ENCODE data around the gene AGFG1.

- TF ChIP-seq POLR2A (IDR thresholded peaks at IDR 0.05; ENCODE audit: borderline replicate concordance, extremely low read depth, insufficient read depth, insufficient read length) (no peak), EZH2phosphoT487 (IDR thresholded peaks at IDR 0.05; ENCODE audit: borderline replicate concordance) (no peak), SP1 (IDR thresholded peaks at IDR 0.05; ENCODE audit: low read depth) (no peak), SRF (IDR thresholded peaks at IDR 0.05; ENCODE audit: low read depth) (no peak), ZBTB33 (IDR thresholded peaks at IDR 0.05; ENCODE audit: extremely low read depth, insufficient replicate concordance, low read length) (no peak), RAD21 (IDR thresholded peaks at IDR 0.05; ENCODE audit: low read depth) (no peak), SIN3A (IDR thresholded peaks at IDR 0.05; ENCODE audit: low read depth) (no peak), TCF7L2 (IDR thresholded peaks at IDR 0.05; ENCODE audit: borderline replicate concordance, extremely low read depth, insufficient read depth, insufficient read length) (no peak), CBX3 (IDR thresholded peaks at IDR 0.05; ENCODE audit: low read depth) (no peak), YY1 (IDR thresholded peaks at IDR 0.05; ENCODE audit: extremely low read depth, insufficient replicate concordance, low read depth, low read length) (no peak), EGR1 (IDR thresholded peaks at IDR 0.05; ENCODE audit: low read depth) (no peak)
- TF ChIP-seq, protein P1, sequence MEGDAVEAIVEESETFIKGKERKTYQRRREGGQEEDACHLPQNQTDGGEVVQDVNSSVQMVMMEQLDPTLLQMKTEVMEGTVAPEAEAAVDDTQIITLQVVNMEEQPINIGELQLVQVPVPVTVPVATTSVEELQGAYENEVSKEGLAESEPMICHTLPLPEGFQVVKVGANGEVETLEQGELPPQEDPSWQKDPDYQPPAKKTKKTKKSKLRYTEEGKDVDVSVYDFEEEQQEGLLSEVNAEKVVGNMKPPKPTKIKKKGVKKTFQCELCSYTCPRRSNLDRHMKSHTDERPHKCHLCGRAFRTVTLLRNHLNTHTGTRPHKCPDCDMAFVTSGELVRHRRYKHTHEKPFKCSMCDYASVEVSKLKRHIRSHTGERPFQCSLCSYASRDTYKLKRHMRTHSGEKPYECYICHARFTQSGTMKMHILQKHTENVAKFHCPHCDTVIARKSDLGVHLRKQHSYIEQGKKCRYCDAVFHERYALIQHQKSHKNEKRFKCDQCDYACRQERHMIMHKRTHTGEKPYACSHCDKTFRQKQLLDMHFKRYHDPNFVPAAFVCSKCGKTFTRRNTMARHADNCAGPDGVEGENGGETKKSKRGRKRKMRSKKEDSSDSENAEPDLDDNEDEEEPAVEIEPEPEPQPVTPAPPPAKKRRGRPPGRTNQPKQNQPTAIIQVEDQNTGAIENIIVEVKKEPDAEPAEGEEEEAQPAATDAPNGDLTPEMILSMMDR (IDR thresholded peaks at IDR 0.05 in 2 of 3, conservative IDR thresholded peaks at IDR 0.05 in 1 of 3; ENCODE audit: borderline replicate concordance in 1 of 3, insufficient read depth in 1 of 3, low read depth in 2 of 3, low read length in 2 of 3): no peak
- TF ChIP-seq, protein P2, sequence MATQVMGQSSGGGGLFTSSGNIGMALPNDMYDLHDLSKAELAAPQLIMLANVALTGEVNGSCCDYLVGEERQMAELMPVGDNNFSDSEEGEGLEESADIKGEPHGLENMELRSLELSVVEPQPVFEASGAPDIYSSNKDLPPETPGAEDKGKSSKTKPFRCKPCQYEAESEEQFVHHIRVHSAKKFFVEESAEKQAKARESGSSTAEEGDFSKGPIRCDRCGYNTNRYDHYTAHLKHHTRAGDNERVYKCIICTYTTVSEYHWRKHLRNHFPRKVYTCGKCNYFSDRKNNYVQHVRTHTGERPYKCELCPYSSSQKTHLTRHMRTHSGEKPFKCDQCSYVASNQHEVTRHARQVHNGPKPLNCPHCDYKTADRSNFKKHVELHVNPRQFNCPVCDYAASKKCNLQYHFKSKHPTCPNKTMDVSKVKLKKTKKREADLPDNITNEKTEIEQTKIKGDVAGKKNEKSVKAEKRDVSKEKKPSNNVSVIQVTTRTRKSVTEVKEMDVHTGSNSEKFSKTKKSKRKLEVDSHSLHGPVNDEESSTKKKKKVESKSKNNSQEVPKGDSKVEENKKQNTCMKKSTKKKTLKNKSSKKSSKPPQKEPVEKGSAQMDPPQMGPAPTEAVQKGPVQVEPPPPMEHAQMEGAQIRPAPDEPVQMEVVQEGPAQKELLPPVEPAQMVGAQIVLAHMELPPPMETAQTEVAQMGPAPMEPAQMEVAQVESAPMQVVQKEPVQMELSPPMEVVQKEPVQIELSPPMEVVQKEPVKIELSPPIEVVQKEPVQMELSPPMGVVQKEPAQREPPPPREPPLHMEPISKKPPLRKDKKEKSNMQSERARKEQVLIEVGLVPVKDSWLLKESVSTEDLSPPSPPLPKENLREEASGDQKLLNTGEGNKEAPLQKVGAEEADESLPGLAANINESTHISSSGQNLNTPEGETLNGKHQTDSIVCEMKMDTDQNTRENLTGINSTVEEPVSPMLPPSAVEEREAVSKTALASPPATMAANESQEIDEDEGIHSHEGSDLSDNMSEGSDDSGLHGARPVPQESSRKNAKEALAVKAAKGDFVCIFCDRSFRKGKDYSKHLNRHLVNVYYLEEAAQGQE (IDR thresholded peaks at IDR 0.05; ENCODE audit: low read depth): no peak
Observed at GRCh38 chr2:227464361-227464760, 7.6 kb upstream of the AGFG1 start.

Measured in HCT116 (cell line).